HepG2 (cell line): ENCODE data around the gene AXDND1. TPM values are rescaled to one million over a fixed set of nuclear protein-coding genes. Genes with fewer than 3 reads are reported as not detected.

ENCODE experiments used
- ATAC-seq: fragments of 200-7000 bp; cut with Tn5 transposase; 3 replicates; pipeline ENCODE4 v1.9.1; 2020; ENCODE audit warnings: mild to moderate bottlenecking, moderate library complexity
- BruUV-seq: library from RNA; stranded (reverse); fragments of 400-500 nt; replicated peaks from 2 replicates; lab custom pipeline; 2021; lab: Mats Ljungman, UMichigan
- CTCF ChIA-PET: fragments of 300-600 bp; formaldehyde crosslinking; extraction: SDS; loops from one replicate; lab custom pipeline; 2021; ENCODE audit warnings: low total read pairs, inconsistent platforms, low intra/inter-chr PET ratio; lab: Yijun Ruan, JAX
- POLR2A ChIA-PET: fragments of 350-600 bp; sonication (Branson Sonifier 250); formaldehyde crosslinking; loops from one replicate; lab custom pipeline; 2020; ENCODE audit warnings: antibody characterized with exemption, inconsistent platforms; lab: Yijun Ruan, JAX
- DNase-seq: peaks from one replicate; pipeline ENCODE4 v3.0.0-alpha.2; 2015; ENCODE audit warnings: low spot score
- FAIRE-seq: peaks from 3 replicates; lab custom pipeline; 2011; peaks lifted over from hg19 to GRCh38; lab: Jason Lieb, UNC
- H2AFZ ChIP-seq: one replicate; pipeline ENCODE4 v1.6.1; 2011; ENCODE audit warnings: low read length, inconsistent platforms
- H3K27ac ChIP-seq: fragments of 300-600 bp; 3 replicates; pipeline ENCODE4 v1.8.0; 2011; ENCODE audit warnings: mixed run types, mild to moderate bottlenecking, mixed read lengths, low read length, inconsistent platforms; ENCODE audit not compliant: insufficient read depth; ENCODE audit errors: extremely low read length
- H3K27me3 ChIP-seq, 2 experiments: fragments of 200-600 bp in 1 of 2; 2 replicates in 1 of 2; 3 replicates in 1 of 2; pipeline versions ENCODE4 v1.6.0 to v1.8.0; 2011; ENCODE audit warnings: low read length in 2 of 2, mild to moderate bottlenecking in 2 of 2, moderate library complexity in 2 of 2, inconsistent platforms in 1 of 2; ENCODE audit not compliant: insufficient read depth in 2 of 2, control insufficient read depth in 1 of 2
- H3K36me3 ChIP-seq, 2 experiments: fragments of 200-600 bp in 1 of 2; replicated peaks in 1 of 2; 2 replicates in 1 of 2; 3 replicates in 1 of 2; pipeline versions ENCODE4 v1.5.1 to v1.8.0; 2011; ENCODE audit warnings: low read length in 2 of 2, inconsistent platforms in 1 of 2; ENCODE audit not compliant: insufficient read depth in 2 of 2, control insufficient read depth in 1 of 2
- H3K4me1 ChIP-seq: 2 replicates; pipeline ENCODE4 v1.5.1; 2012; ENCODE audit warnings: low read length, inconsistent platforms; ENCODE audit not compliant: insufficient read depth
- H3K4me2 ChIP-seq: 2 replicates; pipeline ENCODE4 v1.6.0; 2011; ENCODE audit warnings: low read depth, low read length, inconsistent platforms
- H3K4me3 ChIP-seq, 3 experiments: fragments of 200-600 bp in 1 of 3; sonication (generic), shearing (Covaris generic) in 1 of 3; replicated peaks in 1 of 3; 2 replicates each; pipeline ENCODE4 v1.5.1; 2011 to 2016; ENCODE audit warnings: low read length in 3 of 3, inconsistent platforms in 2 of 3, low read depth in 2 of 3, mild to moderate bottlenecking in 2 of 3, control low read depth in 1 of 3, mixed read lengths in 1 of 3; ENCODE audit not compliant: insufficient read depth in 1 of 3
- H3K79me2 ChIP-seq: one replicate; pipeline ENCODE4 v1.6.1; 2011; ENCODE audit warnings: low read length, inconsistent platforms; ENCODE audit not compliant: insufficient read depth
- H3K9ac ChIP-seq: 2 replicates; pipeline ENCODE4 v1.6.0; 2011; ENCODE audit warnings: mild to moderate bottlenecking, low read depth, low read length, inconsistent platforms; ENCODE audit not compliant: insufficient read depth
- H3K9me3 ChIP-seq: 2 replicates; pipeline ENCODE4 v1.5.1; 2012; ENCODE audit warnings: mild to moderate bottlenecking, low read length
- H4K20me1 ChIP-seq: 2 replicates; pipeline ENCODE4 v1.6.0; 2011; ENCODE audit warnings: inconsistent platforms, mild to moderate bottlenecking, low read length, moderate library complexity; ENCODE audit not compliant: insufficient read depth
- CAMTA2 ChIP-seq: sonication (generic); formaldehyde crosslinking; IDR thresholded peaks from 2 replicates; pipeline ENCODE4 v1.4.0; 2020; ENCODE audit warnings: mild to moderate bottlenecking, missing genetic modification reagents, borderline replicate concordance
- CCDC6 ChIP-seq: sonication (generic); formaldehyde crosslinking; IDR thresholded peaks from 2 replicates; pipeline ENCODE4 v1.8.1; 2022; ENCODE audit warnings: mild to moderate bottlenecking, missing genetic modification reagents, moderate library complexity
- EEA1 ChIP-seq: sonication (generic); formaldehyde crosslinking; IDR thresholded peaks from 2 replicates; pipeline ENCODE4 v1.5.1; 2020; ENCODE audit warnings: mild to moderate bottlenecking, missing genetic modification reagents, borderline replicate concordance
- FOXP1 ChIP-seq, 2 experiments: fragments of 450-650 bp in 1 of 2; IDR thresholded peaks; 2 replicates each; pipeline ENCODE4 v1.6.1; 2017 to 2018; ENCODE audit warnings: antibody characterized with exemption in 1 of 2
- HMG20A ChIP-seq: IDR thresholded peaks from 2 replicates; pipeline ENCODE4 v1.6.1; 2016; ENCODE audit warnings: borderline replicate concordance
- ZBTB38 ChIP-seq: sonication (generic); formaldehyde crosslinking; IDR thresholded peaks from 2 replicates; pipeline ENCODE4 v1.5.1; 2020; ENCODE audit warnings: mild to moderate bottlenecking, missing genetic modification reagents
- ZNF460 ChIP-seq: sonication (generic); formaldehyde crosslinking; IDR thresholded peaks from 2 replicates; pipeline ENCODE4 v1.5.1; 2020; ENCODE audit warnings: missing genetic modification reagents, mild to moderate bottlenecking, borderline replicate concordance
- ZNF670 ChIP-seq: sonication (generic); formaldehyde crosslinking; IDR thresholded peaks from 2 replicates; pipeline ENCODE4 v1.8.0; 2022; ENCODE audit warnings: mild to moderate bottlenecking, missing genetic modification reagents, borderline replicate concordance
- ZNF740 ChIP-seq: sonication (generic); formaldehyde crosslinking; IDR thresholded peaks from 2 replicates; pipeline ENCODE4 v1.4.0; 2020; ENCODE audit warnings: missing genetic modification reagents
- WGBS: methylation state at CpG from one replicate; pipeline ENCODE4 v1.1.6; 2017; ENCODE audit warnings: low lambda C conversion rate; 5-methylcytosine and 5-hydroxymethylcytosine counted together
- in situ Hi-C: cut with HindIII; loops from 2 replicates; pipeline ENCODE4 v1.10.0; 2017; ENCODE audit warnings: low pct_unique_long_range_greater_than_20kb; ENCODE audit not compliant: extremely low pct_ligation_motif_present
- intact Hi-C: fragments of 100-400 bp; cut with micrococcal nuclease; formaldehyde crosslinking; loops from one replicate; pipeline ENCODE4 v1.10.0; 2022; ENCODE audit not compliant: unreplicated experiment
- polyA plus RNA-seq, 8 experiments: library from polyadenylated mRNA; depleted of rRNA in 3 of 8; stranded (reverse) in 7 of 8; unstranded in 1 of 8; fragments of >200 nt; fragmentation: Illumina TruSeq in 4 of 8; extraction: Trizol in 4 of 8; gene quantifications; 2 replicates each; pipeline versions ENCODE4 v1.2.1 to v1.2.3, GENCODE V29; 2011 to 2016; ENCODE audit warnings: low read depth in 4 of 8, missing spikeins in 1 of 8, mixed read lengths in 1 of 8; ENCODE audit not compliant: insufficient read depth in 1 of 8
- total RNA-seq, 5 experiments: library from RNA; depleted of rRNA; stranded (reverse); fragments of >200 nt; fragmentation: Illumina TruSeq; extraction: Trizol; gene quantifications; 2 replicates each; pipeline ENCODE4 v1.2.3, GENCODE V29; 2016; ENCODE audit warnings: low read depth in 1 of 5
- TF ChIP-seq, protein P1 (sequence below): sonication (generic); formaldehyde crosslinking; IDR thresholded peaks from 2 replicates; pipeline ENCODE4 v1.8.0; 2022; ENCODE audit warnings: missing genetic modification reagents, mild to moderate bottlenecking, moderate library complexity, borderline replicate concordance

Gene AXDND1
- total and polyA plus RNA-seq, 2 of the 13 experiments (the other 11 are each of a cell fraction or from before 2014, with no cell fraction given) = 0.15 to 0.40 TPM

DNA sequence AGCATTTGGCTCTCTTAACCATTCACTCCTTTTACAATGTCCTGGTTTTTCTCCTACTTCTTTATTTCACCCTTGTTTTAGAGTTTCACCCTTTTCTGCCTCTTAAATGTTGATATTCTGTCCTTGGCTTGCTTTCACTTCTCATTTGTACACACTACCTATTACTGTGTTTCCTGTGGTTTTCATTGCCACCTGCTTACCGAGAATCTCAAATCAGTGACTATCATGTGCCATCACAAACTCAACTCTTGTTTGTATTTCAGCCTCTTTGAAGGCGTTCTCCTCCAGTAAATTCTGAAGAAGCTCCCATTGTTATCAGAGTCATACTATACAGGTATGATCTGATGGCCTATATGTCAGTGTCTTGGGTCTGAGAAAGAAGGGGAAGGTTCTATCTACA, 144.3 kb downstream of the AXDND1 start:
- POLR2A ChIA-PET = no interaction called here
- WGBS = 2% methylated on average over 2 of the region's 2 CpGs
- Histone ChIP-seq H3K79me2 (no peaks in the 10 kb centered on the region), H2AFZ (no peak overlapping the region), H3K27me3 (no peaks in the 10 kb centered on the region), H4K20me1 (no peaks in the 10 kb centered on the region), H3K4me3 (no peak overlapping the region), H3K27ac (no peak overlapping the region), H3K9ac (no peak overlapping the region), H3K4me1 (no peaks in the 10 kb centered on the region), H3K9me3 (no peaks in the 10 kb centered on the region), H3K4me2 (no peak overlapping the region), H3K36me3 (no peaks in the 10 kb centered on the region)
- no peak for DNase-seq
- CTCF ChIA-PET = no interaction called here
- in situ Hi-C loops (loop anchor here (10.0 kb wide), 1 partner anchor 55 kb away; no protein-coding TSS in a partner anchor), intact Hi-C loops (no loop called here)
- no peak for ATAC-seq
- no TSS peak for BruUV-seq
- TF ChIP-seq HMG20A (CRISPR knock-in tag) (no peak), CCDC6 (no peak), ZNF740 (CRISPR knock-in tag) (no peak), EEA1 (CRISPR knock-in tag) (no peak), ZNF670 (CRISPR knock-in tag) (no peak), CAMTA2 (no peak), FOXP1 (IDR thresholded peaks at IDR 0.05) (no peak), FOXP1 (CRISPR knock-in tag; IDR thresholded peaks at IDR 0.05) (no peak), ZBTB38 (no peak), ZNF460 (no peak)
- TF ChIP-seq, protein P1, sequence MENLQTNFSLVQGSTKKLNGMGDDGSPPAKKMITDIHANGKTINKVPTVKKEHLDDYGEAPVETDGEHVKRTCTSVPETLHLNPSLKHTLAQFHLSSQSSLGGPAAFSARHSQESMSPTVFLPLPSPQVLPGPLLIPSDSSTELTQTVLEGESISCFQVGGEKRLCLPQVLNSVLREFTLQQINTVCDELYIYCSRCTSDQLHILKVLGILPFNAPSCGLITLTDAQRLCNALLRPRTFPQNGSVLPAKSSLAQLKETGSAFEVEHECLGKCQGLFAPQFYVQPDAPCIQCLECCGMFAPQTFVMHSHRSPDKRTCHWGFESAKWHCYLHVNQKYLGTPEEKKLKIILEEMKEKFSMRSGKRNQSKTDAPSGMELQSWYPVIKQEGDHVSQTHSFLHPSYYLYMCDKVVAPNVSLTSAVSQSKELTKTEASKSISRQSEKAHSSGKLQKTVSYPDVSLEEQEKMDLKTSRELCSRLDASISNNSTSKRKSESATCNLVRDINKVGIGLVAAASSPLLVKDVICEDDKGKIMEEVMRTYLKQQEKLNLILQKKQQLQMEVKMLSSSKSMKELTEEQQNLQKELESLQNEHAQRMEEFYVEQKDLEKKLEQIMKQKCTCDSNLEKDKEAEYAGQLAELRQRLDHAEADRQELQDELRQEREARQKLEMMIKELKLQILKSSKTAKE (CRISPR knock-in tag) = no peak
- no peak for FAIRE-seq
